SU-DHL-6 (cell line): ENCODE results near the gene TOLLIP.

ENCODE experiments used
- EZH2phosphoT487 ChIP-seq: fragments of 200-600 bp; sonication (generic), shearing (Covaris generic); conservative IDR thresholded peaks from 2 replicates; pipeline ENCODE4 v1.6.1; 2018; ENCODE audit warnings: mild to moderate bottlenecking, antibody characterized with exemption, low read length, moderate library complexity, mixed read lengths
- TF ChIP-seq, protein P1 (sequence below): fragments of 200-600 bp; sonication (generic); IDR thresholded peaks from one replicate; pipeline ENCODE4 v1.5.1; 2017; ENCODE audit warnings: antibody characterized with exemption, mild to moderate bottlenecking, low read length, moderate library complexity; ENCODE audit not compliant: insufficient read depth, poor library complexity, severe bottlenecking

DNA sequence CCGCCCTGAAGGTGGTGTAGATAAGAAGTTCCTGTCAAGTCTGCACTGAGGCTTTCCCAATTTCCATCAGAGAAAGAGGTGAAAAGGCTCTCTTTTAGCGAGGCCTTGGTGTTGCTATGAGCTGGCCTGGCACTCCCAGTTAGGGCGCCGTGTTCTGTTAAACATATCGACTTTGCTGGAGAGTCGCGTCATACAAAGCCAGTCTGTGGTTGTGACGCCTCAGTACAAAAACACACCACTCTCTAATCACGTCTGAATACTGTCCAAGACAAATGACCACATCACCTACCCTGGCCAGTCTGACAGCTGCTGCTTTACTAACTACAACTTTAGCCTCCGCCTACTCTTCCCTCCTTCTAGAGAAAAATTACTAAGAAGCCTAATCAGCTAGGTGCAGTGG, 8.0 kb upstream of the TOLLIP start:
- TF ChIP-seq, protein P1, sequence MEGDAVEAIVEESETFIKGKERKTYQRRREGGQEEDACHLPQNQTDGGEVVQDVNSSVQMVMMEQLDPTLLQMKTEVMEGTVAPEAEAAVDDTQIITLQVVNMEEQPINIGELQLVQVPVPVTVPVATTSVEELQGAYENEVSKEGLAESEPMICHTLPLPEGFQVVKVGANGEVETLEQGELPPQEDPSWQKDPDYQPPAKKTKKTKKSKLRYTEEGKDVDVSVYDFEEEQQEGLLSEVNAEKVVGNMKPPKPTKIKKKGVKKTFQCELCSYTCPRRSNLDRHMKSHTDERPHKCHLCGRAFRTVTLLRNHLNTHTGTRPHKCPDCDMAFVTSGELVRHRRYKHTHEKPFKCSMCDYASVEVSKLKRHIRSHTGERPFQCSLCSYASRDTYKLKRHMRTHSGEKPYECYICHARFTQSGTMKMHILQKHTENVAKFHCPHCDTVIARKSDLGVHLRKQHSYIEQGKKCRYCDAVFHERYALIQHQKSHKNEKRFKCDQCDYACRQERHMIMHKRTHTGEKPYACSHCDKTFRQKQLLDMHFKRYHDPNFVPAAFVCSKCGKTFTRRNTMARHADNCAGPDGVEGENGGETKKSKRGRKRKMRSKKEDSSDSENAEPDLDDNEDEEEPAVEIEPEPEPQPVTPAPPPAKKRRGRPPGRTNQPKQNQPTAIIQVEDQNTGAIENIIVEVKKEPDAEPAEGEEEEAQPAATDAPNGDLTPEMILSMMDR: no peak
- TF ChIP-seq EZH2phosphoT487: no peak
